Vagina (tissue), 2 donors: ENCODE measurements around the gene TEKTIP1. TPM values are rescaled to one million over a fixed set of nuclear protein-coding genes. Genes with fewer than 3 reads are reported as not detected.
"Not testable (repeated sequence)": the region's sequence is repeated elsewhere in the genome, so short reads cannot be mapped to it uniquely, and the experiment has no call there.

Experiments used
- DNase-seq, 2 donors: peaks; one replicate each; pipeline ENCODE4 v3.0.0-alpha.2; 2017; ENCODE audit errors: extremely low spot score in 2 of 2
- H3K27ac ChIP-seq: fragments of 200-600 bp; sonication (generic); one replicate; pipeline ENCODE4 v1.5.1; 2019
- H3K27me3 ChIP-seq: fragments of 200-600 bp; sonication (generic); one replicate; pipeline ENCODE4 v1.5.1; 2019
- H3K36me3 ChIP-seq, 2 donors: fragments of 200-600 bp; sonication (generic); one replicate each; pipeline ENCODE4 v1.5.1; 2017 to 2019
- H3K4me1 ChIP-seq: fragments of 200-600 bp; sonication (generic); one replicate; pipeline ENCODE4 v1.5.1; 2019
- H3K4me3 ChIP-seq, 2 donors: fragments of 200-600 bp; sonication (generic); 1 replicate in 1 of 2; 2 replicates in 1 of 2; pipeline ENCODE4 v1.5.1; 2016 to 2019
- H3K9me3 ChIP-seq: fragments of 200-600 bp; sonication (generic); one replicate; pipeline ENCODE4 v1.5.1; 2019
- CTCF ChIP-seq, 3 experiments: fragments of 450-650 bp in 2 of 3; fragments of 200-600 bp in 1 of 3; sonication (generic) in 1 of 3; IDR thresholded peaks; one replicate each; pipeline ENCODE4 v1.5.1; 2017 to 2019; ENCODE audit warnings: antibody characterized with exemption in 3 of 3, mild to moderate bottlenecking in 2 of 3, moderate library complexity in 2 of 3
- POLR2A ChIP-seq, 2 donors: fragments of 450-650 bp; IDR thresholded peaks; one replicate each; pipeline ENCODE4 v1.6.1; 2017; ENCODE audit warnings: antibody characterized with exemption in 2 of 2, mild to moderate bottlenecking in 2 of 2, moderate library complexity in 2 of 2
- POLR2AphosphoS5 ChIP-seq, 2 donors: sonication (generic); formaldehyde crosslinking; IDR thresholded peaks; one replicate each; pipeline ENCODE4 v1.9.0; 2017; ENCODE audit warnings: antibody characterized with exemption in 2 of 2, mild to moderate bottlenecking in 2 of 2, low read depth in 1 of 2; ENCODE audit not compliant: insufficient read depth in 1 of 2
- intact Hi-C: fragments of 100-400 bp; cut with DNase I; formaldehyde crosslinking; loops from one replicate; pipeline ENCODE4 v1.15.1; 2023
- total RNA-seq: library from RNA; depleted of rRNA; stranded (reverse); fragments of >200 nt; gene quantifications from one replicate; pipeline ENCODE4 v1.2.3, GENCODE V29; 2016

Gene TEKTIP1
- total RNA-seq, 1 donor from 2014 or later, result not detected

GRCh38 chr19:3504735-3505134 lies 34.2 kb upstream of the TEKTIP1 start:
- Histone ChIP-seq H3K27ac (no peak overlapping the region), H3K36me3 (no peaks in the 10 kb centered on the region), H3K9me3 (no peaks in the 10 kb centered on the region), H3K4me3 (no peak overlapping the region), H3K27me3 (no peaks in the 10 kb centered on the region), H3K4me1 (peaks cover 46% of the 10 kb centered on the region)
- intact Hi-C loops, result no loop called here
- no peak for TF ChIP-seq POLR2AphosphoS5 (IDR thresholded peaks at IDR 0.05; ENCODE audit: insufficient read depth in 1 of 2, low read depth in 1 of 2)
- TF ChIP-seq POLR2A (IDR thresholded peaks at IDR 0.05), result no peak
- no peak for TF ChIP-seq CTCF (IDR thresholded peaks at IDR 0.05)
- DNase-seq, result no peak

- Histone ChIP-seq H3K9me3 (no peaks in the 10 kb centered on the region), H3K4me3 (peak within 1 kb of the TSS; percentile 93 to 97), H3K27me3 (no peaks in the 10 kb centered on the region), H3K27ac (peak within 1 kb of the TSS; percentile 96), H3K36me3 (peaks cover 0 to 3% of the 10 kb centered on the region in 2 donors), H3K4me1 (peaks cover 48% of the 10 kb centered on the region)
- TF ChIP-seq POLR2A (IDR thresholded peaks at IDR 0.05) (peak in 1 of 2 donors; percentile 82), CTCF (IDR thresholded peaks at IDR 0.05) (no peak), POLR2AphosphoS5 (IDR thresholded peaks at IDR 0.05; ENCODE audit: insufficient read depth in 1 of 2, low read depth in 1 of 2) (peak; percentile 82 to 93)
- intact Hi-C loops, result no loop called here
- DNase-seq, result peak in 1 of 2 donors; percentile 98
Observed at GRCh38 chr19:3505598-3506383, 33.2 kb upstream of the TEKTIP1 start, which contains the start of gene FZR1. Gene FZR1, plus strand, starts transcription at chr19:3506311. Its CDS starts 16,679 bp downstream, at chr19:3522990.

DNA sequence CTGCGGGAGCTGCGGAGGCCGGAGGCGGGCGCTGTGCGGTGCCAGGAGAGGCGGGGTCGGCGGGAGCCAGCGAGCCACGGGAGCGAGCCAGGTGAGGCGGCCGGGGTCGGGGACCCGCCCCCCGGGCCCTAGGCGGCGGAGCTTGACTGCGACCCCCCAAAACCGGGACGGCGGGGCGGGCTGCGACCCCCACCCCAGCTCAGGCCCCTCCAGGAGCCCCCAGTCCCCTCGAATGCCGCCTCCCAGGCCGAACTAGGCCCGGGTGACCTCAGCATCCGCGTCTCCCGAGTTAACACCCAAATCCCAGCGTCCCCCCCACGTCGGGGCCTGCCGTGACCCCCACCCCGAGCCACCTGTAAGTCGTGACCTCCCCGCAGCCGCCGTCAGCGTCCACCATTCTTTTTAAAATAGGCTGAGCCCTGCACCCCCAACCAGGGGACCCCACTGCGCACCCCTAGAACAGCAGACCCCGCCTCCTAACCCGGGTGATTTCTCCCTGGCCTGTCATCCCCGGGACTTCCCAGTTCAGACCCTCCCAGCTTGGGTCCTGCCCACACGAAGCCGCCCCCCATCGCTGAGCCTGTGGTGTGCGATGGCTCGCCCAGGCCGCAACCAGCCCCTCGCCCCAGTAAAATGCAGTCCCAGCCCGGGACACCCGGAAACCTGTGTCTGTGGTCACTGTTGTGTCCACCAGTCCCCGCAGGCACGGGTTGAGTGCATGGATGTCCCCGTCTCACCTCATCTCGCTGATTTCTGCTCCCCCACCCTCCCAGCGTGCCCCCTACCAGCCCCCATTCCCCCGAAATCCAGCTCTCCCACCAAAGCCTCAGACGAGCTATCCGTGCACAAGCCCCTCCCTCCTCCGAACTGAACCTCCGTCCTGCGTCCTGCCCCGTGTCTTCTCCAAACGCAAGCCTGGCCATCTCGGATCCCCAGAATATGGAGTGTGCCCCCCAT lies 32.3 kb upstream of the TEKTIP1 start:
- H3K9me3 ChIP-seq, result no peaks in the 10 kb centered on the region
- H3K27ac ChIP-seq, result peak overlapping the region; percentile 96
- peaks cover 56% of the 10 kb centered on the region for H3K4me1 ChIP-seq
- H3K4me3 ChIP-seq, result peak overlapping the region; percentile 93 to 97
- no peak for DNase-seq
- H3K27me3 ChIP-seq, result no peaks in the 10 kb centered on the region
- peaks cover 0 to 4% of the 10 kb centered on the region in 2 donors for H3K36me3 ChIP-seq
- intact Hi-C loops, result no loop called here
- TF ChIP-seq CTCF (IDR thresholded peaks at IDR 0.05) (no peak), POLR2A (IDR thresholded peaks at IDR 0.05) (no peak), POLR2AphosphoS5 (IDR thresholded peaks at IDR 0.05; ENCODE audit: insufficient read depth in 1 of 2, low read depth in 1 of 2) (no peak)

DNA sequence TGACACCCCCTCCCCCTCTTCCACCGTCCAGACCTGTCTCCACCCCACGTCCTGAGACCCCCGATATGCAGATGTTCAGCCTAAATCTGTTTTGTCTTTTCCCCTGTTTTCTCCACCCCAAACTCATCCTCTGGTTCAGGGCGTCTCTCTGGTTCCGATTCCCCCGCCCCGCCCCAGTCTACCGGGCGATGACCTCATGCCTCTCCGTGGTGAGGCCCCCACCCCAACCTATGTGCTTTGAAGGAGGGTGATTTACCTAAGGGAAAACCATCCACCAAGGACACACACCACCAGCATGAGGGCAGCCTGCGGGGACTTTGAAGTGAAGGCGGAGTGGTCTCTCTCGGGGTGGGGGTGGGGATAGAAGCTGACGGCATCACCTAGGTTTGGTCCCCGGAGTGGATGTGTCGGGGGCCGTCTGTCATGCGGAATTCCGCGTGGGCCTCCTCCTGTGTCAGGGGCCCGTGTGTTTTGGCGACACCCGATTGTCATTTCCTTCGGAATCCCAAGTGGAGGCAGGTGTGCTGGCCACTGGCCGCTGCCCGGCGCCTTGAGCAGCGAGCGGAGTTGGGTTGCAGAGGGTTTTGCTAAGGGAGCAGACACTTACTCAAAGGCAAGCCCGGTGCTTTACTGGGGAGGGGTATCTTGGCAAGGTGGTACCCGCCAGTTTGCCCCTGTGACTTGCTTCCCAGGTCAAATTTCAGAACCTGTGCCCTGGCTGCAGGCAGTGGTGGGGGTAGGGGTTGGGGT lies 31.4 kb upstream of the TEKTIP1 start:
- Histone ChIP-seq H3K4me1 (peaks cover 61% of the 10 kb centered on the region), H3K27ac (peak overlapping the region; percentile 96), H3K4me3 (peak overlapping the region; percentile 93 to 97)

DNA sequence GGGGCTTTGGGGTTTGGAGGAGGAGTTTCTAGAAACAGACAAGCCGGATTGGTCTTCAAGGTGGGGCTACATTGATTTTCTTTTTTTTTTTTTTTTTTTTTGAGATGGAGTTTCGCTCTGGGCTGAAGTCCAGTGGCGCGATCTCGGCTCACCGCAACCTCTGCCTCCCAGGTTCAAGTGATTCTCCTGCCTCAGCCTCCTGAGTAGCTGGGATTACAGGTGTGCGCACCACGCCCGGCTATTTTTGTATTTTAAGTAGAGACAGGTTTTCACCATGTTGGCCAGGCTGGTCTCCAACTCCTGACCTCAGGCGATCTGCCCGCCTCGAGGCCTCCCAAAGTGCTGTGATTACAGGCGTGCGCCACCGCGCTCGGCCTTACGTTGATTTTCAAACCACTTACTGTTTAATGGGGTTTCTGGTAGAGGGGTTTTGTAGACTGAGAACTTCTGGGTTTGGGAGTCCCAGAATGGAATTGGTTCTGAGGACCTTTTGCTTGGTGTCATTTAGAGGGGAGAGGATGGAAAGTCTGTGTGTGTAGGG lies 30.8 kb upstream of the TEKTIP1 start:
- H3K27me3 ChIP-seq, H3K36me3 ChIP-seq, H3K27ac ChIP-seq, intact Hi-C loops, H3K9me3 ChIP-seq, DNase-seq: not testable (repeated sequence)
- Histone ChIP-seq H3K4me1 (peaks cover 68% of the 10 kb centered on the region), H3K4me3 (peak overlapping the region; percentile 93 to 97)

More for the DNA sequence above, 31.4 kb upstream of the TEKTIP1 start:
- DNase-seq, result no peak
- Histone ChIP-seq H3K27me3 (no peaks in the 10 kb centered on the region), H3K36me3 (peaks cover 0 to 4% of the 10 kb centered on the region in 2 donors), H3K9me3 (no peaks in the 10 kb centered on the region)
- TF ChIP-seq POLR2A (IDR thresholded peaks at IDR 0.05), result no peak
- no peak for TF ChIP-seq CTCF (IDR thresholded peaks at IDR 0.05)
- TF ChIP-seq POLR2AphosphoS5 (IDR thresholded peaks at IDR 0.05; ENCODE audit: insufficient read depth in 1 of 2, low read depth in 1 of 2), result no peak
- intact Hi-C loops, result no loop called here
